Body of pancreas (tissue), 4 donors: ENCODE measurements around the gene MAPK8IP1.

Source experiments
- POLR2A ChIP-seq, 3 donors: fragments of 450-650 bp; IDR thresholded peaks; one replicate each; pipeline ENCODE4 v1.6.1; 2016; ENCODE audit warnings: antibody characterized with exemption in 3 of 3, mild to moderate bottlenecking in 2 of 3
- TF ChIP-seq, protein P1 (sequence below), 7 experiments: fragments of 450-650 bp in 4 of 7; fragments of 200-600 bp in 3 of 7; sonication (generic) in 3 of 7; IDR thresholded peaks; one replicate each; pipeline ENCODE4 v1.5.1; 2016 to 2019; ENCODE audit warnings: antibody characterized with exemption in 7 of 7

- TF ChIP-seq, protein P1, sequence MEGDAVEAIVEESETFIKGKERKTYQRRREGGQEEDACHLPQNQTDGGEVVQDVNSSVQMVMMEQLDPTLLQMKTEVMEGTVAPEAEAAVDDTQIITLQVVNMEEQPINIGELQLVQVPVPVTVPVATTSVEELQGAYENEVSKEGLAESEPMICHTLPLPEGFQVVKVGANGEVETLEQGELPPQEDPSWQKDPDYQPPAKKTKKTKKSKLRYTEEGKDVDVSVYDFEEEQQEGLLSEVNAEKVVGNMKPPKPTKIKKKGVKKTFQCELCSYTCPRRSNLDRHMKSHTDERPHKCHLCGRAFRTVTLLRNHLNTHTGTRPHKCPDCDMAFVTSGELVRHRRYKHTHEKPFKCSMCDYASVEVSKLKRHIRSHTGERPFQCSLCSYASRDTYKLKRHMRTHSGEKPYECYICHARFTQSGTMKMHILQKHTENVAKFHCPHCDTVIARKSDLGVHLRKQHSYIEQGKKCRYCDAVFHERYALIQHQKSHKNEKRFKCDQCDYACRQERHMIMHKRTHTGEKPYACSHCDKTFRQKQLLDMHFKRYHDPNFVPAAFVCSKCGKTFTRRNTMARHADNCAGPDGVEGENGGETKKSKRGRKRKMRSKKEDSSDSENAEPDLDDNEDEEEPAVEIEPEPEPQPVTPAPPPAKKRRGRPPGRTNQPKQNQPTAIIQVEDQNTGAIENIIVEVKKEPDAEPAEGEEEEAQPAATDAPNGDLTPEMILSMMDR (IDR thresholded peaks at IDR 0.05), result no peak
- TF ChIP-seq POLR2A (IDR thresholded peaks at IDR 0.05), result no peak
Observed at GRCh38 chr11:45856044-45856468, 29.4 kb upstream of the MAPK8IP1 start.
